ENCODE results near the gene SPI1. TPM values are rescaled to one million over a fixed set of nuclear protein-coding genes. Genes with fewer than 3 reads are reported as not detected.

SPI1 gene
- polyA plus RNA-seq, 2 of the 4 experiments (the other 2 are of a cell fraction): 0.14 TPM; not detected in 1

- DNase-seq (ENCODE audit: low read depth in 1 of 2, low spot score in 1 of 2) (no peak), ATAC-seq (no peak), FAIRE-seq (no peak)
- H3K4me3 ChIP-seq: no peak overlapping the region
- ChIA-PET CTCF (interaction anchor here (0.6 to 2.9 kb wide), 6 partner anchors 9 to 170 kb away, joined by 3 to 14 read pairs (median 4); no protein-coding TSS in a partner anchor), POLR2A (no interaction called here)
- no peak for TF ChIP-seq GATA3 (IDR thresholded peaks at IDR 0.05; ENCODE audit: borderline replicate concordance)
- no peak for TF ChIP-seq SMC3 (IDR thresholded peaks at IDR 0.05)
- no peak for TF ChIP-seq JUNB (IDR thresholded peaks at IDR 0.05)
- TF ChIP-seq NR3C1 (IDR thresholded peaks at IDR 0.05): no peak
- TF ChIP-seq SREBF2 (IDR thresholded peaks at IDR 0.05): no peak
- TF ChIP-seq HDAC2 (IDR thresholded peaks at IDR 0.05): no peak
- TF ChIP-seq FOSL2 (IDR thresholded peaks at IDR 0.05): no peak
- no peak for TF ChIP-seq FOSL2 (CRISPR knock-in tag; IDR thresholded peaks at IDR 0.05)
- TF ChIP-seq, protein P1, sequence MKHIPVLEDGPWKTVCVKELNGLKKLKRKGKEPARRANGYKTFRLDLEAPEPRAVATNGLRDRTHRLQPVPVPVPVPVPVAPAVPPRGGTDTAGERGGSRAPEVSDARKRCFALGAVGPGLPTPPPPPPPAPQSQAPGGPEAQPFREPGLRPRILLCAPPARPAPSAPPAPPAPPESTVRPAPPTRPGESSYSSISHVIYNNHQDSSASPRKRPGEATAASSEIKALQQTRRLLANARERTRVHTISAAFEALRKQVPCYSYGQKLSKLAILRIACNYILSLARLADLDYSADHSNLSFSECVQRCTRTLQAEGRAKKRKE (CRISPR knock-in tag; IDR thresholded peaks at IDR 0.05; ENCODE audit: low read depth): no peak
- TF ChIP-seq RARB (CRISPR knock-in tag; IDR thresholded peaks at IDR 0.05): no peak
- TF ChIP-seq RNF2 (IDR thresholded peaks at IDR 0.05; ENCODE audit: borderline replicate concordance, low read depth): no peak
- no peak for TF ChIP-seq ZFP36 (IDR thresholded peaks at IDR 0.05; ENCODE audit: borderline replicate concordance, partially characterized antibody)
- no peak for TF ChIP-seq KDM1A (IDR thresholded peaks at IDR 0.05; ENCODE audit: low read depth)
- no peak for TF ChIP-seq ZNF302 (CRISPR knock-in tag; IDR thresholded peaks at IDR 0.05)
- no peak for TF ChIP-seq NFE2L2 (conservative IDR thresholded peaks at IDR 0.05; ENCODE audit: low read length)
- WGBS (ENCODE audit: missing lambda C conversion rate): 75% methylated on average over 4 of the region's 4 CpGs
- no peak overlapping the region for H3K27ac ChIP-seq
- no peaks in the 10 kb centered on the region for H3K9me3 ChIP-seq
- peaks cover 15% of the 10 kb centered on the region for H3K4me1 ChIP-seq
- no peak overlapping the region for H3K4me2 ChIP-seq
Observed at GRCh38 chr11:47403135-47403534, 24.8 kb upstream of the SPI1 start.

DNA sequence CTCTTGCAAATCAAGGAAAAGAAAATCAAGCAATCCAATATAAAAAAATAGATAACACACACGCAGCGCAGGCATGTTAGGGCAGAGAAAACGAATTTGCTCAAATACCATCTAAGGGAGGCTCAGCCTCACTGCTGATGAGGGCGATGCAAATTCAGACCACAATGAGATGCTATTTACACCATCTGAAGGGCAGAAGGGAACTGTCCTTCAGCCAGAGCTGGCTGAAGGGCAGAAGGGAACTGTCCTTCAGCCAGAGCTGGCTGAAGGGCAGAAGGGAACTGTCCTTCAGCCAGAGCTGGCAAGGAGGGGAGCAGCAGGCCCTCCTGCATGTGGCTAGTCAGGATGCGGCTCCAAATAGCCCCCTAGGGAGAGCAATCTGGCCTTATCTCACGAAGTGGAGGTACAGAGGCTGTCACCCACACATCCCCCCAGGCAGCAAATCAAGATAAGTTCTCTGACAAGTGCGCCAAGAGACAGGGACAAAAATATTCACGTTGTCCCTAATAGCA, 22.5 kb upstream of the SPI1 start:
- CTCF ChIA-PET: interaction anchor here (0.6 to 3.9 kb wide), 4 partner anchors 10 to 28 kb away, joined by 3 to 27 read pairs (median 4); no protein-coding TSS in a partner anchor
- ATAC-seq: peak; percentile 51 to 54; a peak in 3 of 6 replicates
- Histone ChIP-seq H3K27ac (peak overlapping the region; percentile 73 to 87; a peak in 2 of 6 replicates), H3K4me3 (no peak overlapping the region; the same call in 2 of the 3 replicates), H3K4me1 (peaks cover 6% of the 10 kb centered on the region; the same call in 2 of the 3 replicates), H3K4me2 (peak overlapping the region; percentile 99), H3K9me3 (no peaks in the 10 kb centered on the region)
- TF ChIP-seq PBX3 (IDR thresholded peaks at IDR 0.05) (no peak), SMC3 (IDR thresholded peaks at IDR 0.05) (no peak), RARB (CRISPR knock-in tag; IDR thresholded peaks at IDR 0.05) (no peak), PHF8 (IDR thresholded peaks at IDR 0.05; ENCODE audit: borderline replicate concordance, low read depth) (no peak), NFE2L2 (conservative IDR thresholded peaks at IDR 0.05; ENCODE audit: low read length) (no peak), CBX8 (IDR thresholded peaks at IDR 0.05) (no peak), NPAS2 (CRISPR knock-in tag; IDR thresholded peaks at IDR 0.05; ENCODE audit: borderline replicate concordance) (no peak)
- 77% methylated on average over 8 of the region's 8 CpGs for WGBS (ENCODE audit: missing lambda C conversion rate)
- no peak for DNase-seq (ENCODE audit: low read depth in 1 of 2, low spot score in 1 of 2)
- POLR2A ChIA-PET: no interaction called here
- no peak for FAIRE-seq

- Histone ChIP-seq H3K27ac (peak overlapping the region; percentile 73 to 87), H3K9me3 (no peaks in the 10 kb centered on the region), H3K4me3 (peak overlapping the region; percentile 63), H3K4me1 (peaks cover 6% of the 10 kb centered on the region; the same call in 2 of the 3 replicates), H3K4me2 (peak overlapping the region; percentile 99)
- 33% methylated on average over 11 of the region's 47 CpGs for WGBS (ENCODE audit: missing lambda C conversion rate)
- no peak for FAIRE-seq
- ATAC-seq: peak; percentile 32 to 62; a peak in 4 of 6 replicates
- ChIA-PET POLR2A (interaction anchor here (0.6 to 1.0 kb wide), 3 partner anchors 13 to 537 kb away, joined by 4 to 5 read pairs (median 4); no protein-coding TSS in a partner anchor), CTCF (interaction anchor here (0.6 to 3.9 kb wide), 6 partner anchors 10 to 222 kb away, joined by 3 to 27 read pairs (median 4); no protein-coding TSS in a partner anchor)
- no peak for TF ChIP-seq ZFP36 (IDR thresholded peaks at IDR 0.05; ENCODE audit: borderline replicate concordance, partially characterized antibody)
- no peak for TF ChIP-seq KDM5A (IDR thresholded peaks at IDR 0.05)
- no peak for DNase-seq (ENCODE audit: low read depth in 1 of 2, low spot score in 1 of 2)
Observed at GRCh38 chr11:47399860-47400767, 21.8 kb upstream of the SPI1 start.

Data from A549 (cell line).